HL-60 (cell line): ENCODE measurements around the gene ARFIP2.

Experiments
- DNase-seq, 2 experiments: peaks; one replicate each; pipeline ENCODE4 v3.0.0-alpha.2; 2010 to 2020; ENCODE audit warnings: low read depth in 1 of 2, low spot score in 1 of 2
- H3K27ac ChIP-seq: fragments of 250-450 bp; sonication (Bioruptor Pico); replicated peaks from 2 replicates; pipeline ENCODE4 v1.5.1; 2020; ENCODE audit warnings: mild to moderate bottlenecking, moderate library complexity
- H3K27me3 ChIP-seq: fragments of 250-450 bp; sonication (Bioruptor Pico); 2 replicates; pipeline ENCODE4 v1.5.1; 2021; ENCODE audit warnings: mild to moderate bottlenecking, moderate library complexity; ENCODE audit not compliant: insufficient read depth, poor library complexity, severe bottlenecking
- H3K4me3 ChIP-seq: replicated peaks from 2 replicates; pipeline ENCODE4 v1.5.1; 2011; ENCODE audit warnings: mild to moderate bottlenecking, control low read depth, low read length; ENCODE audit not compliant: insufficient read depth
- CTCF ChIP-seq: IDR thresholded peaks from one replicate; pipeline ENCODE4 v1.5.1; 2011; ENCODE audit warnings: low read length, control low read depth, inconsistent platforms; ENCODE audit not compliant: insufficient read depth
- GABPA ChIP-seq: IDR thresholded peaks from 2 replicates; pipeline ENCODE4 v1.6.1; 2012; ENCODE audit warnings: low read depth
- POLR2AphosphoS5 ChIP-seq: IDR thresholded peaks from 2 replicates; pipeline ENCODE4 v1.6.1; 2012; ENCODE audit warnings: low read depth
- REST ChIP-seq: IDR thresholded peaks from 2 replicates; pipeline ENCODE4 v1.6.1; 2012; ENCODE audit warnings: low read depth; ENCODE audit not compliant: insufficient replicate concordance
- SPI1 ChIP-seq: IDR thresholded peaks from 2 replicates; pipeline ENCODE4 v1.6.1; 2012; ENCODE audit warnings: low read depth, mild to moderate bottlenecking, borderline replicate concordance

ARFIP2 gene

GRCh38 chr11:6486256-6486655 lies 5.1 kb upstream of the ARFIP2 start:
- Histone ChIP-seq H3K27ac (no peak overlapping the region), H3K4me3 (no peak overlapping the region), H3K27me3 (no peaks in the 10 kb centered on the region)
- TF ChIP-seq REST, result no peak
- TF ChIP-seq SPI1, result no peak
- no peak for TF ChIP-seq CTCF
- no peak for TF ChIP-seq POLR2AphosphoS5
- TF ChIP-seq GABPA, result no peak
- DNase-seq, result no peak

GRCh38 chr11:6485661-6486060 lies 4.5 kb upstream of the ARFIP2 start:
- no peak overlapping the region for H3K27ac ChIP-seq
- TF ChIP-seq CTCF, result no peak
- no peak for TF ChIP-seq GABPA
- TF ChIP-seq SPI1, result no peak
- TF ChIP-seq POLR2AphosphoS5, result no peak
- no peak for TF ChIP-seq REST
- H3K27me3 ChIP-seq, result no peaks in the 10 kb centered on the region
- H3K4me3 ChIP-seq, result no peak overlapping the region
- DNase-seq, result no peak

- Histone ChIP-seq H3K27me3 (no peaks in the 10 kb centered on the region), H3K27ac (no peak overlapping the region), H3K4me3 (no peak overlapping the region)
- DNase-seq, result no peak
- TF ChIP-seq SPI1, result no peak
- TF ChIP-seq CTCF, result no peak
- TF ChIP-seq REST, result no peak
- TF ChIP-seq GABPA, result no peak
- TF ChIP-seq POLR2AphosphoS5, result no peak
Measured at GRCh38 chr11:6483015-6483414, 1.9 kb upstream of the ARFIP2 start.
